Adrenal gland (tissue), 12 donors: ENCODE results near the gene CLASP1. TPM values are rescaled to one million over a fixed set of nuclear protein-coding genes. Genes with fewer than 3 reads are reported as not detected.

Source experiments
- DNase-seq, 7 donors: peaks; one replicate each; pipeline ENCODE4 v3.0.0-alpha.2; 2019 to 2020
- H3K27ac ChIP-seq, 5 donors: fragments of 200-600 bp; sonication (generic) in 4 of 5; 1 replicate in 3 of 5; 2 replicates in 2 of 5; pipeline versions ENCODE4 v1.5.1 to v1.8.0; 2016 to 2020; ENCODE audit warnings: mild to moderate bottlenecking in 1 of 5
- H3K27me3 ChIP-seq: fragments of 200-600 bp; 2 replicates; pipeline ENCODE4 v1.8.0; 2021
- H3K36me3 ChIP-seq, 2 donors: fragments of 200-600 bp; replicated peaks in 1 of 2; 1 replicate in 1 of 2; 2 replicates in 1 of 2; pipeline versions ENCODE4 v1.5.1 to v1.8.0; 2018 to 2022
- H3K4me1 ChIP-seq, 2 donors: fragments of 200-600 bp; replicated peaks in 1 of 2; 1 replicate in 1 of 2; 2 replicates in 1 of 2; pipeline versions ENCODE4 v1.5.1 to v1.8.0; 2018 to 2021
- H3K4me3 ChIP-seq, 4 donors: fragments of 200-600 bp; sonication (generic) in 3 of 4; one replicate each; pipeline ENCODE4 v1.5.1; 2016 to 2018
- H3K9me3 ChIP-seq, 3 donors: fragments of 200-600 bp; sonication (generic) in 1 of 3; replicated peaks in 1 of 3; 1 replicate in 2 of 3; 2 replicates in 1 of 3; pipeline versions ENCODE4 v1.5.1 to v1.8.0; 2016 to 2021
- CTCF ChIP-seq, 6 experiments: fragments of 450-650 bp in 4 of 6; fragments of 200-600 bp in 2 of 6; sonication (generic) in 1 of 6; IDR thresholded peaks; 1 replicate in 5 of 6; 2 replicates in 1 of 6; pipeline versions ENCODE4 v1.5.1 to v1.8.0; 2016 to 2021; ENCODE audit warnings: antibody characterized with exemption in 6 of 6, mild to moderate bottlenecking in 2 of 6, moderate library complexity in 1 of 6
- POLR2A ChIP-seq, 2 donors: fragments of 450-650 bp; IDR thresholded peaks; one replicate each; pipeline ENCODE4 v1.6.1; 2017; ENCODE audit warnings: antibody characterized with exemption in 2 of 2, mild to moderate bottlenecking in 2 of 2, moderate library complexity in 1 of 2
- WGBS, 4 donors: extraction: QIAGEN DNeasy Blood & Tissue Kit in 2 of 4; methylation state at CpG; one replicate each; pipeline versions ENCODE4 v1.1.5 to v1.1.7; 2013 to 2017; 5-methylcytosine and 5-hydroxymethylcytosine counted together
- intact Hi-C, 2 donors: fragments of 100-400 bp; cut with DNase I; formaldehyde crosslinking; loops; one replicate each; pipeline versions ENCODE4 v1.14.1 to v1.15.0; 2022 to 2023
- polyA plus RNA-seq, 3 donors: library from polyadenylated mRNA; stranded (reverse); fragments of 200-250 nt in 2 of 3; fragments of 350-450 nt in 1 of 3; fragmentation: Illumina TruSeq in 1 of 3; extraction: RNeasy Lipid Tissue Mini Kit (QIAGEN cat#74804) in 1 of 3; gene quantifications; one replicate each; pipeline ENCODE4 v1.2.3, GENCODE V29; 2013 to 2014
- total RNA-seq, 9 donors: library from RNA; depleted of rRNA in 4 of 9; stranded (reverse); fragments of >200 nt in 4 of 9; fragments of 120-200 nt in 1 of 9; fragmentation: NEBNext Ultra II Directional in 1 of 9; extraction: Animal tissue kit (Norgen Biotek cat#: 25700) in 1 of 9; gene quantifications; one replicate each; pipeline versions ENCODE4 v1.1.0 to v1.2.4, GENCODE V29; 2013 to 2023
- donor health status: healthy with polysubstance abuse.
- donor health status: Bipolar disorder and iron deficiency.
- donor health status: DM: yes; HTN: yes; CAD: no.
- donor health status: DM: no; HTN: no; CAD: no.
- donor health status: DM: no; HTN: no; CAD: no.
- donor health status: DM: yes; HTN: yes; CAD: no.

The CLASP1 gene
- total and polyA plus RNA-seq, 12 donors, result 14.9 to 66.1 (median 53.4) TPM

- Histone ChIP-seq H3K4me3 (no peak overlapping the region), H3K9me3 (no peaks in the 10 kb centered on the region), H3K27ac (no peak overlapping the region), H3K4me1 (no peaks in the 10 kb centered on the region), H3K36me3 (no peaks in the 10 kb centered on the region), H3K27me3 (no peaks in the 10 kb centered on the region)
- intact Hi-C loops, result no loop called here
- DNase-seq, result peak in 1 of 7 donors; percentile 15
- 83 to 95% (median 88%) methylated on average over 1 of the region's 1 CpG for WGBS, 4 donors
- TF ChIP-seq CTCF (IDR thresholded peaks at IDR 0.05) (no peak), POLR2A (IDR thresholded peaks at IDR 0.05) (no peak)
Measured at GRCh38 chr2:121666042-121666441, 16.8 kb upstream of the CLASP1 start.

GRCh38 chr2:121665504-121665903, 16.2 kb upstream of the CLASP1 start:
- H3K4me3 ChIP-seq, result no peak overlapping the region
- intact Hi-C loops, result no loop called here
- no peaks in the 10 kb centered on the region for H3K9me3 ChIP-seq
- WGBS, 4 donors, result 69 to 78% (median 75%) methylated on average over 3 of the region's 3 CpGs
- DNase-seq, result no peak
- H3K4me1 ChIP-seq, result no peaks in the 10 kb centered on the region
- H3K27me3 ChIP-seq, result no peaks in the 10 kb centered on the region
- H3K36me3 ChIP-seq, result no peaks in the 10 kb centered on the region
- H3K27ac ChIP-seq, result no peak overlapping the region
- TF ChIP-seq CTCF (IDR thresholded peaks at IDR 0.05) (no peak), POLR2A (IDR thresholded peaks at IDR 0.05) (no peak)

GRCh38 chr2:121664713-121665112, 15.5 kb upstream of the CLASP1 start:
- TF ChIP-seq POLR2A (IDR thresholded peaks at IDR 0.05), result no peak
- TF ChIP-seq CTCF (IDR thresholded peaks at IDR 0.05), result no peak
- Histone ChIP-seq H3K4me1 (no peaks in the 10 kb centered on the region), H3K36me3 (no peaks in the 10 kb centered on the region), H3K27ac (no peak overlapping the region), H3K27me3 (no peaks in the 10 kb centered on the region), H3K9me3 (no peaks in the 10 kb centered on the region), H3K4me3 (no peak overlapping the region)
- no peak for DNase-seq
- WGBS, 4 donors, result 60 to 84% (median 80%) methylated on average over 4 of the region's 4 CpGs
- intact Hi-C loops, result no loop called here

- H3K4me1 ChIP-seq, result no peaks in the 10 kb centered on the region
- H3K9me3 ChIP-seq, result no peaks in the 10 kb centered on the region
- no peak overlapping the region for H3K4me3 ChIP-seq
- no peak overlapping the region for H3K27ac ChIP-seq
- no peaks in the 10 kb centered on the region for H3K36me3 ChIP-seq
- no peak for DNase-seq
- H3K27me3 ChIP-seq, result no peaks in the 10 kb centered on the region
- TF ChIP-seq POLR2A (IDR thresholded peaks at IDR 0.05) (no peak), CTCF (IDR thresholded peaks at IDR 0.05) (no peak)
- intact Hi-C loops, result no loop called here
- 86 to 94% (median 91%) methylated on average over 4 of the region's 4 CpGs for WGBS, 4 donors
Measured at GRCh38 chr2:121664086-121664485, 14.8 kb upstream of the CLASP1 start.
